Suppressor macrophage treated with lipopolysaccharide for 1 hour (primary cell): ENCODE results near the gene GADL1.
A peak's percentile ranks its signal among the peaks of the same experiment; 100 is the strongest.

Experiments
- DNase-seq, 3 donors: peaks; one replicate each; pipeline ENCODE4 v3.0.0-alpha.2; 2020 to 2022

The GADL1 gene

GRCh38 chr3:30691944-30692343 lies 202.5 kb downstream of the GADL1 start:
- peak in 2 of 3 donors; percentile 15 to 27 for DNase-seq

DNA sequence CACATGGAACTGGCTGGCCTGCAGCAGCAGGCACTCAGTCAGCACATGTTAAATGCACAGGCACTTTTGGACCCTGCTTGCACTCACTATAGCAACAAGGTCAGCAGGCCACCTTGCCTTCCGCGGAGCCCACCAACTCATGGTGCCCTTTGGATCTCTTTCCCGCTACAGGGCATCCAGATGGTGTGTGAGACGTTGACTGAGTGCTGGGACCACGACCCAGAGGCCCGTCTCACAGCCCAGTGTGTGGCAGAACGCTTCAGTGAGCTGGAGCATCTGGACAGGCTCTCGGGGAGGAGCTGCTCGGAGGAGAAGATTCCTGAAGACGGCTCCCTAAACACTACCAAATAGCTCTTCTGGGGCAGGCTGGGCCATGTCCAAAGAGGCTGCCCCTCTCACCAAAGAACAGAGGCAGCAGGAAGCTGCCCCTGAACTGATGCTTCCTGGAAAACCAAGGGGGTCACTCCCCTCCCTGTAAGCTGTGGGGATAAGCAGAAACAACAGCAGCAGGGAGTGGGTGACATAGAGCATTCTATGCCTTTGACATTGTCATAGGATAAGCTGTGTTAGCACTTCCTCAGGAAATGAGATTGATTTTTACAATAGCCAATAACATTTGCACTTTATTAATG lies 203.1 kb downstream of the GADL1 start:
- no peak for DNase-seq

- DNase-seq = no peak
Observed at GRCh38 chr3:30690199-30690598, 204.3 kb downstream of the GADL1 start.

GRCh38 chr3:30688776-30689641 lies 205.5 kb downstream of the GADL1 start:
- DNase-seq = no peak

DNA sequence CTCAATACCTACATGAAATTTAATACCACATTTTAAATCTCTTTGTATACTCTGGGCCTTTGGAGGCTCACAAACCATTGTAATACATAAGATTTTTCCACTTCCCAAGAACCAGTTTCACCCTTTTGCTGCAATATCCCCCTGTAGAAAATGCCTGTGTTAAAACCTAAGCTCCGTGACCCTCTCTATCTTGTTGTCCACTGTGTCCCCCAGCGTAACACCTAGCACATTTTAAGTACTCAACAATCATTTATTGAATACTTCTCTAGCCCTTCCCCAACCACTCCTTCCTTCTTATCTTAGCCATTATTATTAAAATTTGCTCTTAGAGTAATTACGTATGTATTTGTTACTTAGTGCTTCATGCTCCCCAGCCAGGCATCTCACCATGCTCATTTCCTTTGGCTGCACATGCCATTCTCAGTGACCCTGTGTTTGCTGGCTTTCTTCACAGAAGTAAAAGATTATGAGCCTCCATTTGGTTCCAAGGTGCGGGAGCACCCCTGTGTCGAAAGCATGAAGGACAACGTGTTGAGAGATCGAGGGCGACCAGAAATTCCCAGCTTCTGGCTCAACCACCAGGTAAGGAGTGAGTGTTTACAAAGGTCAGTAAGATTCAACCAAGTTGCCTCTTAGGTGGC lies 206.4 kb downstream of the GADL1 start:
- no peak for DNase-seq

DNA sequence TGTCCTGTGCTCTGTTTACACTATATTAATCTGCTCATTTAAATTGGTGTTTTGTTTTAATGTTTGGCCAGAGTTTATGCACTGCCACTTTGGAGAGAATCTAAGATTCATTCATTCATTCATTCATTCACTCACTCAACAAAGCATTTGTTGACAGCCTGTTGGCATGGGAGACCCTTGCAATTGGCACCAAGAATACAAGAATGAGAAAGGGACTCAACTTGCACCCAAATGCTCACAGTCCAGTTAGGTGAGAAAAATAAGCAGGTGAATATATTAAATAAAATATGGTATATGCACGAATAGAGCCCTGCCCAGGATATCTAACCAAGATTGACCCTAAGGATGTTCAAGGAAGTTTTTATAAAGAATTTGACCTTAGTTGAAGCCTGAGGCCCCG lies 207.7 kb downstream of the GADL1 start:
- no peak for DNase-seq

GRCh38 chr3:30686176-30686575 lies 208.3 kb downstream of the GADL1 start:
- no peak for DNase-seq

DNA sequence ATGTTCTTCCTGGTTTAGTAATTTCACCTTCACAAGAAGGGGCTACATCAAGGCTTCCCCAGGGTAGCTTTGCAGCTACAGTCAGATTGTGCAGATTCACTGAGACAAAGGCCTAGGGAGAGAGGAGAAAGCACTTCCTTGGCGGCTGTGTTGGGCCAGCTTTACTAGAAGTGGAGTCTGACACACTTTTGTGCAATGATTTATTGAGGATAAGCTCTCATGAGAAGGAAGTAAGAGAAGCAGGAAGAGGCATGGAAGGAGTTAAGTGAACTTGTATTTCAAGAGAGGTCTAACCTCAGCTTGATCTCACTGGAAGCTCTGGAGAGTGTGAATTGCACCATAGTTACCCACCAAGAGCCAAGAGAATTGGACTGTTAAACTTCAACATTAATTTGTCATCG lies 209.2 kb downstream of the GADL1 start:
- DNase-seq = no peak

DNA sequence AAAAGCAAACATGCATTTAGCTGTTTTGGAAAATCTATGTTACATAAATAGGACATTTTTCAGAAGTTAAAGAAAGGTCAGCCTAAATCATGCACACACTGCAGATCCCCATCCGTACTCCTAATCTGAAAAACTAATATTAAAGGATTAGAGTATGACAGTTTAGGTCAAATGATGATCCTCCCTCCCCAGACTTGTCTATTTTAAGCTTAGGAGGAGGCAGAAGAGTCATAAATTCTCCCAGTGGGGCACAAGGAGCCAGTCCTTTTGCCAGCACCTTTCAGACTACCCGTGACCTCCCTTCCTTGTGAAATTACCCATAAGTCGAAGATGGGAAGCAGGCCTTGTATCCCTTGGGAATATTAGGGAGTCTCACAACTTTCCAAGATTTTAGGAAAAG lies 210.1 kb downstream of the GADL1 start:
- no peak for DNase-seq

GRCh38 chr3:30683769-30684168 lies 210.7 kb downstream of the GADL1 start:
- no peak for DNase-seq

DNA sequence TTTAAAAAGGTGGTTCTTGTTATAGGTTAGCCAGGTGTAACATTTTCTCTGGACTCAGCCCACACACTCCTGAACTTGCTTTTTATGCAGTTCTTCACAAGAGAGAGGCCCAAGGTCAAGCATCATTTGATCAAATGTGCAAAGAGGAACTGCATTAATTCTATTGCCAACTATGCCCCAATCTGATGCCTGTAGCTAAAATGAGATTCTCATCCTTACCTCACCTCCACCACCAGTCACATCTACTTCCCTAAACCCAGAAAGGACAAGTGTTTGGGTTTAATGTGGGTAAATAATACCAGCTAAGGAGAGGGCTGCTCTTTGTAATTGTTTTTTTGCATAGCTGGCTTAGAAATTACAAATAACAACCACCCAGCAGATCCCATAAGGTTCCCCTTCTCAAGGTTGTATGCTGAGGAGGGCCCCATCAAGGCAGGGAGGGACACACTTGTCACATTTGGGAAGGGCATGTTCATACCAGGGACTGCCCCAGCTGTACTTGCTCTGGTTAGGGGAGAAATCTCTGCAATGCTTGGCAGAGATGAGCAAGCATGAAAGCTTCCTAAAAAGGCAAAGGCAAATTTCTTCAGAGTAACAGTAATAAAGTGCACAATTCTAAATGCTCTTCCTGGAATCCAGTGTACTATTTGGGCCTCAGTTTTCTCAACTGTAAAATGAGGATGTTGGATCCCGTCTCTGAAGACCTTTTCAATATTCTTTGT lies 211.9 kb downstream of the GADL1 start:
- DNase-seq = peak in 2 of 3 donors; percentile 35 to 59

- DNase-seq = no peak
Observed at GRCh38 chr3:30681649-30682211, 212.7 kb downstream of the GADL1 start.

DNA sequence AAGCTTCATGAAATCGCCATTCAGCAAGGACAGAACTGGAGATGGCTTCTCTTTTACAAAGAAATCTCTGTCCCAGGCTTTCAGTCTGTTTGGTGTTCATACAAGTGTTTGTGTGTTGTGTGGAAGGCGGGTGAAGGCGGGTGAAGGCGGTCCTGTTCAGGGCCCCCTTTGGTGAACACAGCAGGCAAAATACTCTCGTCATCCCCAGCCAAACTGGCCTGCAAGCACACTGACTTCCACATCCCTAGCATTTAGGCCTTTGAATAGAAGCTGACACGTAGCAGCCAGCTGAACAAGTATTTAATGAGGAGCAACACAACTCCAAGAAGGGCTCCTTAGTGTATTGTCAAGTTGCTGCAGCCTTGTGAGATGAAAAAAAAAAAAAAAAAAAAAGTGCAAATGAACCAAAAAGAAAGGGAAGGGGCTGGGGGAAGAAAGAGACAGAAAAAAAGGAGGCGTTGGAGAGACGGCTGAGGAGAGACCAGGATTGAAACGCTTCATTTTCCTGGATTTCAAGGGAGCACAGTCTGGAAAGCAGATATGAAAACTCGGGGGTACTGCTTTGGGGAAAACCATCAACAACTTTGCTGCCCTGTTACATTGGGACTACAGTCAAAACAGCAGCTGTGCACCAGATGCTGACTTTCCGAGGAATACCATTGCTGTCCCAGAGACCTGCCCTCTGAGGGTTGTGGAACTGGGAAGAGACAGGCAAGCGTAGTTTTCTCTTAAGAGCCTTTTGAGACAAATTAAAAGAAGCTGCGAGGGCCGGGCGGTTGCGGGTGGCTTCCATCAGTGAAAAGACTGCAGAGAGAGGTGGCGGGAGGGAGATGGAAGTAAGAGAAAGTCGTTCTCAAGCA lies 213.4 kb downstream of the GADL1 start:
- DNase-seq = no peak

GRCh38 chr3:30679045-30679444 lies 215.4 kb downstream of the GADL1 start:
- no peak for DNase-seq

DNA sequence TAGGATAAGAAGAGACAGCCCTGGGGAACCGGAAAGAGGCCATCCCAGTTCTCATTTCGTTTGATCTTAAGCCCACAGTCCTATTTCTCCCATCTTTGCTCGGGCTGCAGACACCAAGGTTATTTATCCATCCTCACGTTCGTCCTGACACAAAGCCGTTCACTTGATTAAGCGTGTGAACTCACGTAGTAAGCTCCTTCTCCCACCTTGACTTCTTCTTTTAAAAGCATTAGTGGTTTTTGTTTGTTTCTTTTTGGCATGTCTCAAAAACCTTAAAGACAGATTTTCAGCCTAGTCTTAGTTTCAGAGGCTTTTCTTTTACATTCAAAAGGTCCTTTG lies 217.1 kb downstream of the GADL1 start:
- DNase-seq = no peak

DNA sequence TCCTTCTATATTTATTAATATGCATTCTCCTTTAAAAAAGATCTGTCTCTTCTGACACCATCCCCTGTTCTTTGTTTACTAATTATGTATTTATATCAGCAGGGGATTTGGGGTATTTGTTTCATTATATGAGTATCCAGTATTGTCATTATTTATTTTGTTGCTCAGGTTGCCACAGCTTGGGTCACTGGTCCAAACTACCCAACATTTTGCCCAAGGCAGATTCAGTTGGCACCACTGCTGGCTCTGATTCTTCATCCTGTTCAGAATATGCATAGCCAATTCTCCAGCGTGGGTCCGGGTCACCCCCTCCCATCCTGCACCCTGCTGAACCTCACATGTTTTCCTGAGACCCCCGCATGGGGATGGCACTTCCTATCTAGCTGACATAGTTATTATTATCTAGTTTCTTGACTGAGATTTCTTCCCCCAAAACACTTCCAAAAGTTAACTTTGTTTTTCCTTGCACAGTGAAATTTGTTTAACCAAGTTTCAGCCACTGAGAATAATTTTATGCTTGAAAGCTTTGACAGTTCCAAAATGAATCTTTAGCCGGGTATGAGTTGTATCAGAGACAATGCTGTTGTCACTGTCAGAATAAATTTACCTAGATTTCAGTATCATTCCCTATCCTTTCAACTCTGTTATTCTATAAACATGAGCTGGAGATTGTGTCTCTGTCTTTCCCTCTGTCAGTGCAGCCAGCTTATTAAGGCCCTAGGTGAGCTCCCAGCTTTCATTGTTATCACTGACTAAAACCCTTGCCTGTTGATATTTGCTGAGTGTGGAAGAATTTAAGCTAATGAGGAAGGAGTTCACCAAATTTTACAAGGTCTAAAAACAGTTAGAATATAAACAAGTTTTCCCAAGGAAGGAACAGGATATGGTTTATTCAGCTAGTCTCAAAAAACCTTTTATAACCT lies 217.8 kb downstream of the GADL1 start:
- no peak for DNase-seq
